Pancreas (tissue), 10 donors: ENCODE data around the gene ANKRD28. TPM values are rescaled to one million over a fixed set of nuclear protein-coding genes. Genes with fewer than 3 reads are reported as not detected.

Experiments
- ATAC-seq, 4 donors: fragments of 200-7000 bp; cut with Tn5 transposase; one replicate each; pipeline versions ENCODE4 v1.8.0 to v1.9.1; 2020; ENCODE audit warnings: mild to moderate bottlenecking in 4 of 4, moderate library complexity in 4 of 4
- DNase-seq, 6 donors: peaks; one replicate each; pipeline ENCODE4 v3.0.0-alpha.2; 2020
- FAIRE-seq: peaks from 2 replicates; lab custom pipeline; 2012; peaks lifted over from hg19 to GRCh38; lab: Jason Lieb, UNC
- H3K27ac ChIP-seq, 4 donors: fragments of 200-600 bp; sonication (generic); 1 replicate in 3 of 4; 2 replicates in 1 of 4; pipeline versions ENCODE4 v1.5.0 to v1.8.0; 2020
- H3K27me3 ChIP-seq, 4 donors: fragments of 200-600 bp; one replicate each; pipeline ENCODE4 v1.8.0; 2021
- H3K36me3 ChIP-seq, 3 donors: fragments of 200-600 bp; sonication (generic) in 1 of 3; one replicate each; pipeline versions ENCODE4 v1.5.0 to v1.8.0; 2020 to 2021
- H3K4me1 ChIP-seq, 3 donors: fragments of 200-600 bp; one replicate each; pipeline ENCODE4 v1.8.0; 2021
- H3K4me3 ChIP-seq, 4 donors: fragments of 200-600 bp; sonication (generic) in 2 of 4; one replicate each; pipeline versions ENCODE4 v1.5.0 to v1.8.0; 2020 to 2021
- H3K9me3 ChIP-seq, 4 donors: fragments of 200-600 bp; one replicate each; pipeline ENCODE4 v1.8.0; 2021
- CTCF ChIP-seq, 4 donors: fragments of 200-600 bp; sonication (generic) in 3 of 4; IDR thresholded peaks; one replicate each; pipeline versions ENCODE4 v1.5.0 to v1.8.0; 2021; ENCODE audit warnings: antibody characterized with exemption in 4 of 4
- WGBS, 2 donors: extraction: QIAGEN DNeasy Blood & Tissue Kit; methylation state at CpG; one replicate each; pipeline ENCODE4 v1.1.7; 2013; 5-methylcytosine and 5-hydroxymethylcytosine counted together
- intact Hi-C, 3 donors: fragments of 100-400 bp; cut with DNase I; formaldehyde crosslinking; loops; one replicate each; pipeline versions ENCODE4 v1.11.1 to v1.14.2; 2022
- polyA plus RNA-seq, 2 donors: library from polyadenylated mRNA; stranded (reverse); fragments of 200-250 nt; gene quantifications; one replicate each; pipeline ENCODE4 v1.2.3, GENCODE V29; 2013
- total RNA-seq, 6 donors: library from RNA; stranded (reverse); fragmentation: NEBNext Ultra II Directional in 4 of 6; extraction: Animal tissue kit (Norgen Biotek cat#: 25700) in 4 of 6; gene quantifications; one replicate each; pipeline versions ENCODE4 v1.2.1 to v1.2.4, GENCODE V29; 2021 to 2023
- donor health status: healthy with polysubstance abuse.
- donor health status: DM: no; HTN: no; CAD: no; lungs with moderate emphysema.
- donor health status: DM: no; HTN: no; CAD: no.
- donor health status: control.
- donor health status: control.
- donor health status: Bipolar disorder and iron deficiency.
- donor health status: DM: yes; HTN: yes; CAD: no.
- donor health status: DM: no; HTN: no; CAD: no.
- donor health status: DM: no; HTN: no; CAD: no.
- donor health status: DM: yes; HTN: yes; CAD: no.

Gene ANKRD28
- total and polyA plus RNA-seq, 8 donors: 9.5 to 40.5 (median 29.6) TPM

GRCh38 chr3:15653321-15653720 is 144.5 kb downstream of the ANKRD28 start:
- FAIRE-seq: no peak
- Histone ChIP-seq H3K36me3 (no peaks in the 10 kb centered on the region), H3K27me3 (no peaks in the 10 kb centered on the region), H3K27ac (no peak overlapping the region), H3K4me1 (peaks cover 0 to 3% (median 0%) of the 10 kb centered on the region in 3 donors), H3K4me3 (no peak overlapping the region), H3K9me3 (no peaks in the 10 kb centered on the region)
- intact Hi-C loops: no loop called here
- no peak for ATAC-seq
- 83 to 85% methylated on average over 3 of the region's 3 CpGs for WGBS, 2 donors
- TF ChIP-seq CTCF (IDR thresholded peaks at IDR 0.05): no peak
- DNase-seq: no peak

- H3K4me3 ChIP-seq: no peak overlapping the region
- peaks cover 0 to 21% (median 7%) of the 10 kb centered on the region in 3 donors for H3K4me1 ChIP-seq
- DNase-seq: no peak
- ATAC-seq: no peak
- 88 to 91% methylated on average over 8 of the region's 8 CpGs for WGBS, 2 donors
- no peak overlapping the region for H3K27ac ChIP-seq
- H3K36me3 ChIP-seq: no peaks in the 10 kb centered on the region
- TF ChIP-seq CTCF (IDR thresholded peaks at IDR 0.05): no peak
- H3K27me3 ChIP-seq: no peaks in the 10 kb centered on the region
- H3K9me3 ChIP-seq: no peaks in the 10 kb centered on the region
- no peak for FAIRE-seq
- intact Hi-C loops: no loop called here
These were observed 146.4 kb downstream of the ANKRD28 start for GRCh38 chr3:15651396-15651795.

GRCh38 chr3:15649858-15650257 is 147.9 kb downstream of the ANKRD28 start:
- H3K4me1 ChIP-seq: peaks cover 0 to 24% (median 7%) of the 10 kb centered on the region in 3 donors
- H3K36me3 ChIP-seq: no peaks in the 10 kb centered on the region
- DNase-seq: no peak
- no peak overlapping the region for H3K27ac ChIP-seq
- 93 to 95% methylated on average over 5 of the region's 5 CpGs for WGBS, 2 donors
- no peak overlapping the region for H3K4me3 ChIP-seq
- no peak for TF ChIP-seq CTCF (IDR thresholded peaks at IDR 0.05)
- FAIRE-seq: no peak
- intact Hi-C loops: no loop called here
- ATAC-seq: no peak
- no peaks in the 10 kb centered on the region for H3K9me3 ChIP-seq
- no peaks in the 10 kb centered on the region for H3K27me3 ChIP-seq

- DNase-seq (no peak), FAIRE-seq (no peak), ATAC-seq (no peak)
- Histone ChIP-seq H3K27me3 (no peaks in the 10 kb centered on the region), H3K9me3 (no peaks in the 10 kb centered on the region), H3K4me3 (no peak overlapping the region), H3K4me1 (peaks cover 0 to 24% (median 7%) of the 10 kb centered on the region in 3 donors), H3K27ac (no peak overlapping the region), H3K36me3 (no peaks in the 10 kb centered on the region)
- intact Hi-C loops: no loop called here
- TF ChIP-seq CTCF (IDR thresholded peaks at IDR 0.05): no peak
- WGBS, 2 donors: 91 to 96% methylated on average over 3 of the region's 3 CpGs
These were observed 148.4 kb downstream of the ANKRD28 start for GRCh38 chr3:15649341-15649740.

GRCh38 chr3:15647611-15648167 is 150.1 kb downstream of the ANKRD28 start:
- Histone ChIP-seq H3K36me3 (no peaks in the 10 kb centered on the region), H3K27ac (peak overlapping the region; percentile 64 to 88 (median 76)), H3K4me1 (peaks cover 0 to 24% (median 7%) of the 10 kb centered on the region in 3 donors), H3K9me3 (no peaks in the 10 kb centered on the region), H3K27me3 (no peaks in the 10 kb centered on the region), H3K4me3 (no peak overlapping the region)
- FAIRE-seq: no peak
- no peak for TF ChIP-seq CTCF (IDR thresholded peaks at IDR 0.05)
- peak; percentile 89 to 94 (median 92) for ATAC-seq
- peak; percentile 74 to 87 (median 80) for DNase-seq
- intact Hi-C loops: no loop called here
- 31 to 34% methylated on average over 4 of the region's 4 CpGs for WGBS, 2 donors
